Thyroid gland (tissue), 4 donors: ENCODE data around the gene DPYD.

Source experiments
- CTCF ChIP-seq, 6 experiments: fragments of 200-600 bp in 3 of 6; fragments of 450-650 bp in 3 of 6; sonication (generic) in 3 of 6; IDR thresholded peaks; one replicate each; pipeline ENCODE4 v1.5.1; 2016 to 2019; ENCODE audit warnings: antibody characterized with exemption in 6 of 6, mild to moderate bottlenecking in 2 of 6, inconsistent platforms in 1 of 6, moderate library complexity in 1 of 6
- POLR2A ChIP-seq, 2 donors: fragments of 450-650 bp; IDR thresholded peaks; one replicate each; pipeline ENCODE4 v1.6.1; 2017; ENCODE audit warnings: antibody characterized with exemption in 2 of 2, mild to moderate bottlenecking in 2 of 2, moderate library complexity in 1 of 2

- TF ChIP-seq CTCF (IDR thresholded peaks at IDR 0.05) (no peak), POLR2A (IDR thresholded peaks at IDR 0.05) (no peak)
Observed at GRCh38 chr1:97174039-97174704, 746.7 kb downstream of the DPYD start.
